Measurements from ENCODE around the gene EI24. TPM values are rescaled to one million over a fixed set of nuclear protein-coding genes. Genes with fewer than 3 reads are reported as not detected.

EI24 gene
- 122 and 131 TPM in 2 replicates for polyA plus RNA-seq (2013)

DNA sequence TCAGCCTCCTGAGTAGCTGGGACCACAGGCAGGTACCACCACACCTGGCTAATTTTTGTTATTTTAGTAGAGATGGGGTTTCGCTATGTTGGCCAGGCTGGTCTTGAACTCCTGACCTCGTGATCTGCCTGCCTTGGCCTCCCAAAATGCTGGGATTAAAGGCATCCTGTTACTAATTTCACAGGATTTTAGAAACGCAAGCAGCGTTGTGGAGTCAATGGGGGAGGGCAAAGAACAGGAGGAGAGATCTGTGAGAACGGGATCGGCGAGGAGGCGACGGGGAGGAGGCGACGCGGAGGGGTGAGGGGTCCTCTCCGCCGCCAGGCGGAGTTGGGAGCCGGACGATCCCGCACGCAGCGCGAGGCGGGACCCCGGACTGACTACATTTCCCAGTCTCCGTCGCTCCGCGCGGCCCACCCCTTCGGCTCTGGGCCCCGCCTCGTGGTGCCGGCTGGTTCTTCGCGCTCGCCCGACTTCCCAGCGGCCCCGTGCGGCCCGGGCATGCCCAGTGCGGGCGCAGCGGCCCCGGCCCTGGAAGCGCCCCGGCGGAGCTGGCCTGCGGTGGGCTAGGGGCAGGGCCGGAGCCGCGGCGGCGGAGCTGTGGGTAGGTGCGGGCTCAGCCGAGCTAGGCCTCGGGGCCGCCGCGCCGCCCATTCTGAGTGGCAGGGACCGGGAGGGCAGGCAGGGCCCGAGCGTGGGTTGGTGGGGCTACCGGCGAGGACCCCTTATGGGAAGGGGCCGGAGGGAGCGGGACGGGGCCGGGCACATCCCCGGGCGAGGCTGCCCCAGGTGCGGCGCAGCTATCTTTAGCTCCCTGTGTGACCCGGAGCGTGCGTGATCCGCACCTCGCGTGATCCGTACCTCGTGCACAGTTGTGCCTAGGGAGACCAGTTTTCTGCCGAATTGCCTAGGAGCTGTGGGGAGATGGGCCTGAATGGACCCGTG lies at the start of gene EI24:
EI24 (plus strand) TSS at position 508 of the 945 bp plus-strand sequence. CDS start 3,051 bp downstream, outside the sequence.
- no CpG with 5 or more reads among the region's 83 CpGs for WGBS (ENCODE audit: extremely low coverage, insufficient coverage, insufficient read length)

DNA sequence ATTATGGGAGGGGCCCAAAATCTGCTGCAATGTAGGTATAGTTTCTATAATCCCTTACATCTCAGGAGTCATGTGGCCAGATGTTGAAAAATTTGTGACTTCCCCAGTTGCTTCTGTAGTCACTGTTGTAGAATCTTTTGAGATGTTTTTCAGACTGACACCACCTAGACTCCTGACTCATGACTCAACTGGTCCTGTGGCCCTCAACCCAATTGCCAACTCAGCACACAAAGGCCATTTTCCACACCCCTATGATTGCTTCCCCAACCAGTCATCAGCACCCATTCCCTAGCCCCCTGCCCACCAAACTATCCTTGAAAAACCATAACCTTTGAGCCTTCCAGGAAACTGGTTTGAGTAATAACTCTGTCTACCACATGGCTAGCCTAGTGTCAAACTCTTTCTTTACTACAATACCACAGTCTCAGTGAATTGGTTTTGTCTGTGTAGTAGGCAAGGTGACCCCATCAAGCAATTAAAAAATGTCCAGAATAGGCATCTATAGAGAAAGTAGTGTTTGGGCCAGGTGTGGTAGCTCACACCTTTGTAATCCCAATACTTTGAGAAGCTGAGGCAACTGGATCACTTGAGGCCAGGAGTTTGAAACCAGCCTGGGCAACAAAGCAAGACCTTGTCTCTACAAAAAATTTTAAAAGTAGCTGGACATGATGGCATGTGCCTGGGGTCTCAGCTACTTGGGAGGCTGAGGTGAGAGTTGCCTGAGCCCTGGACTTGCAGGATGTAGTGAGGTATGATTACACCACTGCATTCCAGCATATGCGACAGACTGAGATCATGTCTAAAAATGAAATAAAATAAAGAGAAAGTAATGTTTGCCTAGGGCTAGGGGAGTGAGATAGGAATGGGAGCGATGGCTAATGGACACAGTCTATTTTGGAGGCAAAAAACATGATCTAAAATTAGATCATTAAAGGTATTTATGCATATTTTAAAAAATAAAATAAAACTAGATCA lies 49.1 kb upstream of the EI24 start:
- no peak overlapping the region for H2AK5ac ChIP-seq (ENCODE audit: low read length)
- WGBS (ENCODE audit: extremely low coverage, insufficient coverage, insufficient read length) = no CpG with 5 or more reads among the region's 2 CpGs
- H3K27me3 ChIP-seq (ENCODE audit: insufficient read depth, low read length) = no peaks in the 10 kb centered on the region
- peaks cover 7% of the 10 kb centered on the region for H3K9me3 ChIP-seq (ENCODE audit: insufficient read depth, low read depth, low read length)
- no peak overlapping the region for H2BK5ac ChIP-seq (ENCODE audit: low read depth, low read length, poor library complexity)
- peaks cover 2% of the 10 kb centered on the region for H3K79me2 ChIP-seq (ENCODE audit: control insufficient read depth, insufficient read depth, low read length, poor library complexity)
- no peak overlapping the region for H3K27ac ChIP-seq (ENCODE audit: low read depth, low read length)
- H3K14ac ChIP-seq (ENCODE audit: low read length) = no peak overlapping the region
- no peak overlapping the region for H3K4me2 ChIP-seq (ENCODE audit: low read length)
- H2BK12ac ChIP-seq (ENCODE audit: low read length) = no peak overlapping the region
- H3K9ac ChIP-seq (ENCODE audit: low read length) = no peak overlapping the region
- no peak overlapping the region for H4K8ac ChIP-seq (ENCODE audit: low read depth, low read length)
- DNase-seq = peak; percentile 49 to 68
- no peak overlapping the region for H3K4me3 ChIP-seq (ENCODE audit: low read depth, low read length)
- H3K4me1 ChIP-seq (ENCODE audit: control insufficient read depth in 1 of 2, insufficient read depth in 2 of 2, low read length in 2 of 2) = no peaks in the 10 kb centered on the region
- no peak overlapping the region for H4K12ac ChIP-seq (ENCODE audit: low read depth, low read length)
- no peak overlapping the region for H3K4ac ChIP-seq (ENCODE audit: low read depth, low read length)
- no peaks in the 10 kb centered on the region for H3K79me1 ChIP-seq (ENCODE audit: low read length)
- H4K91ac ChIP-seq (ENCODE audit: low read depth, low read length) = no peak overlapping the region
- no peak overlapping the region for H2AFZ ChIP-seq (ENCODE audit: insufficient read depth, low read length, poor library complexity)
- H3K36me3 ChIP-seq (ENCODE audit: control insufficient read depth in 1 of 2, insufficient read depth in 2 of 2, low read length in 2 of 2) = peaks cover 0 to 2% of the 10 kb centered on the region in 2 experiments
- no peak overlapping the region for H3K18ac ChIP-seq (ENCODE audit: low read length)
- no peak overlapping the region for H3K23ac ChIP-seq (ENCODE audit: low read length)
- H2BK120ac ChIP-seq (ENCODE audit: insufficient read depth, low read length, poor library complexity) = no peak overlapping the region

More for the DNA sequence above, at the start of gene EI24:
- DNase-seq = peak; percentile 88 to 91
- Histone ChIP-seq H3K79me2 (ENCODE audit: control insufficient read depth, insufficient read depth, low read length, poor library complexity) (peaks cover 7% of the 10 kb centered on the region), H3K23ac (ENCODE audit: low read length) (no peak within 1 kb of the TSS), H3K4me3 (ENCODE audit: low read depth, low read length) (peak within 1 kb of the TSS; percentile 86), H3K4me1 (ENCODE audit: control insufficient read depth in 1 of 2, insufficient read depth in 2 of 2, low read length in 2 of 2) (peaks cover 0 to 3% of the 10 kb centered on the region in 2 experiments), H3K18ac (ENCODE audit: low read length) (peak within 1 kb of the TSS; percentile 99), H3K27me3 (ENCODE audit: insufficient read depth, low read length) (no peaks in the 10 kb centered on the region), H4K91ac (ENCODE audit: low read depth, low read length) (peak within 1 kb of the TSS; percentile 96), H3K27ac (ENCODE audit: low read depth, low read length) (peak within 1 kb of the TSS; percentile 42), H2BK120ac (ENCODE audit: insufficient read depth, low read length, poor library complexity) (peak within 1 kb of the TSS; percentile 81), H3K36me3 (ENCODE audit: control insufficient read depth in 1 of 2, insufficient read depth in 2 of 2, low read length in 2 of 2) (peaks cover 7 to 13% of the 10 kb centered on the region in 2 experiments), H3K4me2 (ENCODE audit: low read length) (peak within 1 kb of the TSS; percentile 73), H3K9ac (ENCODE audit: low read length) (peak within 1 kb of the TSS; percentile 81), H2BK12ac (ENCODE audit: low read length) (peak within 1 kb of the TSS; percentile 49), H3K9me3 (ENCODE audit: insufficient read depth, low read depth, low read length) (no peaks in the 10 kb centered on the region), H2AFZ (ENCODE audit: insufficient read depth, low read length, poor library complexity) (peak within 1 kb of the TSS; percentile 95), H4K8ac (ENCODE audit: low read depth, low read length) (peak within 1 kb of the TSS; percentile 97), H3K79me1 (ENCODE audit: low read length) (peaks cover 10% of the 10 kb centered on the region), H2BK5ac (ENCODE audit: low read depth, low read length, poor library complexity) (peak within 1 kb of the TSS; percentile 91), H2AK5ac (ENCODE audit: low read length) (peak within 1 kb of the TSS; percentile 37), H3K4ac (ENCODE audit: low read depth, low read length) (peak within 1 kb of the TSS; percentile 87), H3K14ac (ENCODE audit: low read length) (peak within 1 kb of the TSS; percentile 100), H4K12ac (ENCODE audit: low read depth, low read length) (peak within 1 kb of the TSS; percentile 99)

DNA sequence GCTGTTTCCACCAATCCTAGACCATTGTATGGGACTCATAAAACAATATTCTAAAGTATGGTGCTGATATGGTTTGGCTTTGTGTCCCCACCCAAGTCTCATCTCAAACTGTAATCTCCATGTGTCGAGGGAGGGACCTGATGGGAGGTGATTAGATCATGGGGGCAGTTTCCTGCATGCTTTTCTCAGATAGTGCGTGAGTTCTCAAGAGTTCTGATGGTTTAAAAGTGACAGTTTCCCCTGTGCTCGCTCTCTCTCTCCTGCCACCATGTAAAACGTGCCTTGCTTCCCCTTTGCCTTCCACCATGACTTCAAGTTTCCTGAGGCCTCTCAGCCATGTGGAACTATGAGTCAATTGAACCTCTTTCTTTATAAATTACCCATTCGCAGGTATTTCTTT lies 44.0 kb upstream of the EI24 start:
- H3K18ac ChIP-seq (ENCODE audit: low read length) = no peak overlapping the region
- H2BK5ac ChIP-seq (ENCODE audit: low read depth, low read length, poor library complexity) = no peak overlapping the region
- H3K23ac ChIP-seq (ENCODE audit: low read length) = no peak overlapping the region
- H3K27ac ChIP-seq (ENCODE audit: low read depth, low read length) = no peak overlapping the region
- H3K27me3 ChIP-seq (ENCODE audit: insufficient read depth, low read length) = no peaks in the 10 kb centered on the region
- no peak overlapping the region for H3K9ac ChIP-seq (ENCODE audit: low read length)
- no peak overlapping the region for H2AFZ ChIP-seq (ENCODE audit: insufficient read depth, low read length, poor library complexity)
- no peaks in the 10 kb centered on the region for H3K4me1 ChIP-seq (ENCODE audit: control insufficient read depth in 1 of 2, insufficient read depth in 2 of 2, low read length in 2 of 2)
- H3K79me2 ChIP-seq (ENCODE audit: control insufficient read depth, insufficient read depth, low read length, poor library complexity) = no peaks in the 10 kb centered on the region
- no peak overlapping the region for H3K4me2 ChIP-seq (ENCODE audit: low read length)
- H2BK120ac ChIP-seq (ENCODE audit: insufficient read depth, low read length, poor library complexity) = no peak overlapping the region
- no peak overlapping the region for H2BK12ac ChIP-seq (ENCODE audit: low read length)
- peaks cover 1% of the 10 kb centered on the region for H3K9me3 ChIP-seq (ENCODE audit: insufficient read depth, low read depth, low read length)
- no CpG with 5 or more reads among the region's 5 CpGs for WGBS (ENCODE audit: extremely low coverage, insufficient coverage, insufficient read length)
- H4K12ac ChIP-seq (ENCODE audit: low read depth, low read length) = no peak overlapping the region
- no peak overlapping the region for H4K91ac ChIP-seq (ENCODE audit: low read depth, low read length)
- H3K14ac ChIP-seq (ENCODE audit: low read length) = no peak overlapping the region
- H3K36me3 ChIP-seq (ENCODE audit: control insufficient read depth in 1 of 2, insufficient read depth in 2 of 2, low read length in 2 of 2) = no peaks in the 10 kb centered on the region
- no peak overlapping the region for H2AK5ac ChIP-seq (ENCODE audit: low read length)
- no peaks in the 10 kb centered on the region for H3K79me1 ChIP-seq (ENCODE audit: low read length)
- no peak overlapping the region for H4K8ac ChIP-seq (ENCODE audit: low read depth, low read length)
- DNase-seq = no peak
- H3K4ac ChIP-seq (ENCODE audit: low read depth, low read length) = no peak overlapping the region
- no peak overlapping the region for H3K4me3 ChIP-seq (ENCODE audit: low read depth, low read length)

DNA sequence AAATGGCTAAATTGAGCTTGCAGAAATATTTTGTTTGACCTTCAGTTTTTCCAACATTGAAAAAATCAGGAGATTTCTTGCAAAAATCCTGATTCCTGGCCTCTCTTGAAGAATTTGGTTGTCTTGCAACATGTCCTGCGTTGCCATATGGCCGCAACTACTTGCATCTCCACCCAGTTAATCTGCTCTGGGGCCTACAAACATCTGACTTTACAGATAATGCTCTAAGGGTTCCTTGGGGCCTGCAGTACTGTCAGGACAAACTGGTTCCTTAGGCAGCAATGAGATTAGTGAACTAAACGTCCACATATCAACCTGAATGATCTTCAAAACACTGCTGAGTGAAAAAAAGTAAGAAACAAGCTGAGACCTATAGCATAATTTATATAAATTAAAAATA lies 36.6 kb upstream of the EI24 start:
- no peaks in the 10 kb centered on the region for H3K9me3 ChIP-seq (ENCODE audit: insufficient read depth, low read depth, low read length)
- no peak overlapping the region for H2AK5ac ChIP-seq (ENCODE audit: low read length)
- DNase-seq = peak in 1 of 2 donors; percentile 23
- no peaks in the 10 kb centered on the region for H3K27me3 ChIP-seq (ENCODE audit: insufficient read depth, low read length)
- no peak overlapping the region for H3K27ac ChIP-seq (ENCODE audit: low read depth, low read length)
- no peak overlapping the region for H4K8ac ChIP-seq (ENCODE audit: low read depth, low read length)
- no peak overlapping the region for H2BK120ac ChIP-seq (ENCODE audit: insufficient read depth, low read length, poor library complexity)
- no peak overlapping the region for H4K12ac ChIP-seq (ENCODE audit: low read depth, low read length)
- no peak overlapping the region for H3K9ac ChIP-seq (ENCODE audit: low read length)
- no peaks in the 10 kb centered on the region for H3K79me1 ChIP-seq (ENCODE audit: low read length)
- no peak overlapping the region for H3K4me2 ChIP-seq (ENCODE audit: low read length)
- no peak overlapping the region for H3K23ac ChIP-seq (ENCODE audit: low read length)
- WGBS (ENCODE audit: extremely low coverage, insufficient coverage, insufficient read length) = no CpG with 5 or more reads among the region's 3 CpGs
- no peak overlapping the region for H2BK5ac ChIP-seq (ENCODE audit: low read depth, low read length, poor library complexity)
- no peak overlapping the region for H2AFZ ChIP-seq (ENCODE audit: insufficient read depth, low read length, poor library complexity)
- H3K4me1 ChIP-seq (ENCODE audit: control insufficient read depth in 1 of 2, insufficient read depth in 2 of 2, low read length in 2 of 2) = peaks cover 0 to 2% of the 10 kb centered on the region in 2 experiments
- H3K4ac ChIP-seq (ENCODE audit: low read depth, low read length) = no peak overlapping the region
- H3K4me3 ChIP-seq (ENCODE audit: low read depth, low read length) = no peak overlapping the region
- no peaks in the 10 kb centered on the region for H3K36me3 ChIP-seq (ENCODE audit: control insufficient read depth in 1 of 2, insufficient read depth in 2 of 2, low read length in 2 of 2)
- peaks cover 2% of the 10 kb centered on the region for H3K79me2 ChIP-seq (ENCODE audit: control insufficient read depth, insufficient read depth, low read length, poor library complexity)
- H4K91ac ChIP-seq (ENCODE audit: low read depth, low read length) = no peak overlapping the region
- H2BK12ac ChIP-seq (ENCODE audit: low read length) = no peak overlapping the region
- no peak overlapping the region for H3K18ac ChIP-seq (ENCODE audit: low read length)
- no peak overlapping the region for H3K14ac ChIP-seq (ENCODE audit: low read length)

All from trophoblast cell (in vitro differentiated cells and primary cell).